HUES48 (cell line): Measurements from ENCODE around the gene OR52B6.

ENCODE experiments used
- H3K27ac ChIP-seq: one replicate; pipeline ENCODE4 v1.7.0; 2013; ENCODE audit warnings: low read depth, low read length, inconsistent platforms
- H3K27me3 ChIP-seq: 2 replicates; pipeline ENCODE4 v1.6.1; 2013; ENCODE audit warnings: mild to moderate bottlenecking, low read length; ENCODE audit not compliant: control insufficient read depth, insufficient read depth
- H3K36me3 ChIP-seq: 2 replicates; pipeline ENCODE4 v1.6.1; 2013; ENCODE audit warnings: low read length; ENCODE audit not compliant: control insufficient read depth, insufficient read depth
- H3K4me1 ChIP-seq: 2 replicates; pipeline ENCODE4 v1.6.1; 2013; ENCODE audit warnings: mild to moderate bottlenecking, low read length; ENCODE audit not compliant: control insufficient read depth, insufficient read depth
- H3K4me3 ChIP-seq: 2 replicates; pipeline ENCODE4 v1.5.1; 2013; ENCODE audit warnings: mild to moderate bottlenecking, low read depth, low read length
- H3K9ac ChIP-seq: 2 replicates; pipeline ENCODE4 v1.6.1; 2013; ENCODE audit warnings: mild to moderate bottlenecking, low read depth, low read length, moderate library complexity
- H3K9me3 ChIP-seq: 2 replicates; pipeline ENCODE4 v1.6.1; 2013; ENCODE audit warnings: low read length; ENCODE audit not compliant: control insufficient read depth, insufficient read depth

OR52B6 gene, protein sequence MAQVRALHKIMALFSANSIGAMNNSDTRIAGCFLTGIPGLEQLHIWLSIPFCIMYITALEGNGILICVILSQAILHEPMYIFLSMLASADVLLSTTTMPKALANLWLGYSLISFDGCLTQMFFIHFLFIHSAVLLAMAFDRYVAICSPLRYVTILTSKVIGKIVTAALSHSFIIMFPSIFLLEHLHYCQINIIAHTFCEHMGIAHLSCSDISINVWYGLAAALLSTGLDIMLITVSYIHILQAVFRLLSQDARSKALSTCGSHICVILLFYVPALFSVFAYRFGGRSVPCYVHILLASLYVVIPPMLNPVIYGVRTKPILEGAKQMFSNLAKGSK

DNA sequence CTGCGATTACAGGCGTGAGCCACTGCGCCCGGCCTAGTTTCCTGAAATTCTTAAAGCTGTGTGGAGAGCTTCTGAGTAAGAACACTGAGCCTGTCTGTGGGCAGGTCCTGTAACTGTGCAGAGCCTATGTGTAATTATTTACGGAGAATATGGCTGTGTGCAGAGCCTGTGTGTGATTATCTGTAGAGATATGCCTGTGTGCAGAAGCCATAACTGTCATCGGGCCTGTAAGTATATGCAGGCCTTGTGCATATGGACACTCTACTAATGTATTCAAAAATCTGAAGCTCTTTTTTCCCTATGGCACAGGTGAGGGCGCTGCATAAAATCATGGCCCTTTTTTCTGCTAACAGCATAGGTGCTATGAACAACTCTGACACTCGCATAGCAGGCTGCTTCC, at the start of gene OR52B6:
OR52B6 (plus strand) TSS at position 301 of the 400 bp plus-strand sequence; CDS start at position 301, 0 bp downstream.
- H3K9ac ChIP-seq: no peak within 1 kb of the TSS
- H3K36me3 ChIP-seq: no peaks in the 10 kb centered on the region
- H3K4me1 ChIP-seq: no peaks in the 10 kb centered on the region
- H3K27me3 ChIP-seq: no peaks in the 10 kb centered on the region
- H3K27ac ChIP-seq: no peak within 1 kb of the TSS
- H3K4me3 ChIP-seq: no peak within 1 kb of the TSS
- H3K9me3 ChIP-seq: no peaks in the 10 kb centered on the region

DNA sequence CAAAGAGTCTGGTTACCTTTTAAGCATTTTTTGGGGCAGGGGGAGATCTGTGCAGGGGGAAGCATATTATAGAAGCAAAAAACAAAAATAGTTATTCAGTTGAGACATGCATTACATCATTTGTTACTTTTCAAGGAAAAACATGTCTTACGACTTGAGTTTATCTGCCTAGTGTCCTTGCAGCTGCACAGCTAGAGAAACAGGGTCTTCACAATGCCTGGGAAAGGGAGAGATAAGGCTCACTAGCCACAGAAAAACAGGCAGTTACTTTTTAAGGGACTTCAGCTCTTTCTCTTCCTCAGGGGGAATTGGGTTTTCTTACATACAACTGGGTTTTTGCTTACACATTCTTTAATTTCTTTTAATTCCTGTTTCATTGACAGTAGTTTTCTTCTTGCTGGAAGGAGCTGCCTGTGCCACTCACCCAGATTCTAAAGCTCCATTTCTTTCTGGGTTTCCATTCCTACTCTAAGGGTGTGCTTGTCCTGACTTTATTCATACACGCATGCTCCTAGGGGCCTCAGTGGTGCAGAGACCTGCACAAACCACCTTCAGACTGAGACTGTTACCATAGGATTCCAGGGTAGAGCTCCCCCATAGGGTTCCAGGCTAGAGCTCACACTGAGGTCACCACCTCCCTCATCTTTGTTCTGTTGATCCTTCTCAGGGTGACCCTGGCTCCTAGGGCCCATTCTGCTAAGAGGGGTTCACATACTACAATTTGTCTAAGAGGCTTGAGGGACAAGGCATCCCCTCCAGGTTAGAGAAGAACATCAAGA, 49.4 kb upstream of the OR52B6 start:
- H3K9ac ChIP-seq: no peak overlapping the region
- H3K4me3 ChIP-seq: no peak overlapping the region
- peaks cover 11% of the 10 kb centered on the region for H3K27me3 ChIP-seq
- no peaks in the 10 kb centered on the region for H3K9me3 ChIP-seq
- no peak overlapping the region for H3K27ac ChIP-seq
- no peaks in the 10 kb centered on the region for H3K4me1 ChIP-seq
- H3K36me3 ChIP-seq: no peaks in the 10 kb centered on the region

DNA sequence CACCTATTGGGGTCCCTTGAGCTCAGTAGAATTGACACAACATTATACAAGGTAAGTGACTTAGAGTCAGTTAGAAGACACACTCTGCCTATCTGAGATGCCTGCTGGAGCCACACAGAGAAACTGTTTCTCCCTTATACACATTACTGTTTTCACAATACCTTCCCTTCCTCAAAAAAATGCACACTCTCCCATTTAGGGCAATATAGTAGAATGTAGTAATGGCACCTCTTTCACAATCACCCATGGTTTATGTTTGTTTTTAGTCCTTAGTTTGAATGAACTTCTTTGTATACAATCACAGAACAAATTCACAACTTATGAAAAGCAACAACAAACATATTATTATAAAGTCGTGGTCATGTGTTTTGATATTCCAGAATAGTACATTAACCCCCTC, 46.6 kb upstream of the OR52B6 start:
- H3K36me3 ChIP-seq: no peaks in the 10 kb centered on the region
- no peak overlapping the region for H3K9ac ChIP-seq
- no peak overlapping the region for H3K4me3 ChIP-seq
- H3K27me3 ChIP-seq: no peaks in the 10 kb centered on the region
- H3K9me3 ChIP-seq: no peaks in the 10 kb centered on the region
- H3K4me1 ChIP-seq: no peaks in the 10 kb centered on the region
- no peak overlapping the region for H3K27ac ChIP-seq

DNA sequence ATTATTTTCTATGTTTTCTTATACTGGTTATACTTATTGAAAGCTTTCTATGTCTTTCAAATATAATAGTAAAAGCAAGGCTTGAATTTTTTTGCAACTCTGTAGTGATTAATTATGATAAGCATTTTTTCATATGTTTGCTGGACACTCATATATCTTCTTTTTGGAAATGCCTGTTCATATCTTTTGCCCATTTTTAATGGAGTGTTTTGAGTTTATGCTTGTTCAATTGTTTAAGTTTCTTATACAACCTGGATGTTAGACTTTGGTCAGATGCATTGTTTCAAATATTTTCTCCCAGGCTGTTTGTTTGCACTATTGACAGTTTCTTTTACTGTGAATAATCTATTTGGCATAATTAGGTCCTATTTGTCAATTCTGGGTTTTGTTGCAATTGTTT, 44.2 kb upstream of the OR52B6 start:
- Histone ChIP-seq H3K4me1 (no peaks in the 10 kb centered on the region), H3K4me3 (no peak overlapping the region), H3K27me3 (no peaks in the 10 kb centered on the region), H3K27ac (no peak overlapping the region), H3K36me3 (no peaks in the 10 kb centered on the region), H3K9me3 (no peaks in the 10 kb centered on the region), H3K9ac (no peak overlapping the region)

DNA sequence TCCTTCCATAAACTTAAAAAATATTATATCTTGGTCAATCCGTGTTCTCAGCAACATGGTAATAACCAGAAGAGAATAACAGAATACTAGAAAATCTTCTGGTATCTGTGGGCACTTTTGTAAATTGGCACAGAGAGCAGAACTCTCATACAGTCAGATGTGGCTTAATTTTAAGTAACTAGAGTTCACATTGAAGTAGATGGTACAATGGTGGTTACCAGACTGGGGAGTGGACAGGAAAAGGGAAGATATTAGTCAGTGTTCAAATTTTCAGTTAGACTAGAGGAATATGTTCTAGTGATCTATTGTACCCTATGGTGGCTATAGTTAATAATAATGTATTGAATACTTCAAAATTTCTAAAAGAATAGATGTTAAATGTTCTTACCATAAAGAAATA, 39.2 kb upstream of the OR52B6 start:
- H3K9me3 ChIP-seq: no peaks in the 10 kb centered on the region
- H3K27me3 ChIP-seq: no peaks in the 10 kb centered on the region
- no peak overlapping the region for H3K9ac ChIP-seq
- no peak overlapping the region for H3K4me3 ChIP-seq
- H3K27ac ChIP-seq: no peak overlapping the region
- H3K4me1 ChIP-seq: no peaks in the 10 kb centered on the region
- no peaks in the 10 kb centered on the region for H3K36me3 ChIP-seq

DNA sequence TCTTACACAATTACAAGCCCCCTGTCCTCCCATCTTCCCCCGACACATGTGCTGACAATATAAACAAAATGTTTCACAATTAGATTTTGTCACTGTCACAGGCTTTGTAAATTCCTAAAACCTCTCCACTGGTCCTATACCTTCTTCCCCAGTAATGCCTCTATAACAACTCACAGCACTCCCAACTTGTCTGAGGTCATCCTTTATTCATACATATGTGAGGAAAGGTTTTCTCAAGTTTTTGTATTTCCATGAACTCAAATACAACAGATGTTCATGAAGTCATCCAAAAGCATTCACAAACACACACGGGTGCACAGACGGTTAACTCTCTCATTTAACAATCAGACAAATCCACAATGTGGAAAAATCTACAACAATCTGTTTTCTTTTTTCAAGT, 34.2 kb upstream of the OR52B6 start:
- H3K4me1 ChIP-seq: no peaks in the 10 kb centered on the region
- no peak overlapping the region for H3K27ac ChIP-seq
- no peaks in the 10 kb centered on the region for H3K27me3 ChIP-seq
- no peaks in the 10 kb centered on the region for H3K36me3 ChIP-seq
- H3K9ac ChIP-seq: no peak overlapping the region
- no peak overlapping the region for H3K4me3 ChIP-seq
- H3K9me3 ChIP-seq: no peaks in the 10 kb centered on the region

DNA sequence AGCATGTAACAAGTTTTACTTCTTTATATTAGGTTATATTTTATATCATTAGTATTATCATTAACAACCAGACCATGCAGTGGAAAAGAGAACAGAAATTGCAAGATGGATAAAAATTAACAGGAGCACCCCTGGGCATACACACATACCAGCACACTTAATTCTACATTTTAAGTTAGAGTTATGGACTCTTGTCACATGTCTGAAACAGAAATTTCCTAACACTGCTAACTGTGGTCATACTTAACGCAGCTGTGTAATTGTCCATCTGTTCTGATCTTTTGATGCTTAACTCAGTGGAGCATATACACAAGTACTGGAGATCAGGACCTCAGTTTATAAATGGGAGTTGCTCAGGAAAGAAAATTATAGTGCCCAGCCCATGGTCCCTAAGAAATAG, 32.7 kb upstream of the OR52B6 start:
- no peaks in the 10 kb centered on the region for H3K27me3 ChIP-seq

DNA sequence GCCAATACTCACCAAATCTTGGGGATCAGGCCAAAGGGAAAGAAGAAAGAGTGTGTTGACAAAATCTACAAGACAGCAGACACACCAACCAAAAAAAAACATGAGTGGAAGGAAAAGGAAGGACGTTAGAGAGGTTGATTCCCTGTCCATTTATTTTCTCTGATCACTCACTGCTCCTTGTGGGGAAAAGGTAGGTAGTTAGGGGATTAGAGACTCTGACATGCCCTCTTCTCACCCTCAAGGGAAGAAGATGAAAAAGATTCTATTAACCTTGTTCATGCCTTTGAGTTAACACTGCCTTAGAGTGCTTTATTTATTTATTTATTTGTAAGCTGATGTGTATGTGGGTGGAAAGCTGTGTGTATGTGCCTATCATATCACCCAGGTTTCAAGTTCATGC, 32.2 kb upstream of the OR52B6 start, which contains the start of gene OR52H1:
OR52H1 (minus strand) TSS at position 101 of the 400 bp plus-strand sequence. CDS start 3,035 bp downstream, outside the sequence.
- Histone ChIP-seq H3K36me3 (no peaks in the 10 kb centered on the region), H3K27me3 (no peaks in the 10 kb centered on the region), H3K9ac (no peak within 1 kb of the TSS), H3K4me3 (no peak within 1 kb of the TSS), H3K4me1 (no peaks in the 10 kb centered on the region), H3K9me3 (no peaks in the 10 kb centered on the region), H3K27ac (no peak within 1 kb of the TSS)

More for the DNA sequence above, 32.7 kb upstream of the OR52B6 start:
- no peaks in the 10 kb centered on the region for H3K9me3 ChIP-seq
- no peaks in the 10 kb centered on the region for H3K4me1 ChIP-seq
- no peak overlapping the region for H3K27ac ChIP-seq
- no peak overlapping the region for H3K9ac ChIP-seq
- H3K36me3 ChIP-seq: no peaks in the 10 kb centered on the region
- no peak overlapping the region for H3K4me3 ChIP-seq

DNA sequence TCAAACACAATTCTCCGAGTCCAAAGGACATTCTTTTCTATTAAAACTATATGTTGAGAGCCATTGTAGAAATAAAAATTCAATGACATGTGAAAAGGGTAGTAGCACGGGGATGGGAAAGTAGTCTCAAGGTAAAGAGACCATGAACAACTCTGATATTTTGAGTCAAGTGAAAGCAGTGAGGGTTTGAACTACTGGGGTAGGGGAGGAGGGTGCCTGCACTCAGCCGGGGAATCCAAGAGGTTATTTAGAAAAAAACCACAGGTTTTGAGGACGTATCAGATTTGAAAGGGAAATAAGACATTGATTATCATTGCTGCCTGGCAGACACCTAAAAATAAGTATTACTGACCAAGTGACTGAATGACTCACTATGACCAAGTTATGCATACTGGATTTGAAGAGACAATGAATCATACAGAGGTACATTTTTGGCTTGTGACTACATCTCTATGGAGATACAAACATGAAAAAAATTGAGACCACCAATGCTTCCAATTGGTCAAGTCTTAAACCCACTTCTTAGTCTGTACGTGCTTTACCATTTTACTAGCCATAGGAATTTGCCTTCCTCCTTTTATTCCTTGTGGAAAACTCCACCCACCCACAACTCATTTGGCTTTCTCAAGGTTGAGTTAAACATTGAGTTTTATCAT, 30.1 kb upstream of the OR52B6 start:
- H3K36me3 ChIP-seq: no peaks in the 10 kb centered on the region
- H3K4me1 ChIP-seq: no peaks in the 10 kb centered on the region
- no peak overlapping the region for H3K9ac ChIP-seq
- no peak overlapping the region for H3K4me3 ChIP-seq
- no peaks in the 10 kb centered on the region for H3K27me3 ChIP-seq
- H3K27ac ChIP-seq: no peak overlapping the region
- no peaks in the 10 kb centered on the region for H3K9me3 ChIP-seq

DNA sequence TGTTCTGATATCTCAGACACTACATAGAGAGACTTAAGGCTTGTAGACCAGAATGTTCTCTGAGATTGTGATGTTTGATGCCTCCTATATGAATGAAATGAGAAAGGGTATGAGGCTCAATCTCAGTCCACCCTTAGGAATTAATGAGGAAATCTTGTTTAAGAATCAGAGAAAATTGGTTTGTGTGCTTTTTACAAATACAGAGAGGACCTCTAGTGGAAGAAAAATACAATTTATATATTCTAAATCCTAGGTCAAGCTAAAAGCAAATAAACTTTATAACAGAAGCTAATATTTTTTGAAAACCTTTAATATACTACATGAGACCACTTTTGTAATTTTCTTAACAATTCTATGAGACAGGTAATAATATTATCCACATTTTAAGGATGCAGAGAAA, 27.3 kb upstream of the OR52B6 start:
- no peaks in the 10 kb centered on the region for H3K9me3 ChIP-seq
- H3K36me3 ChIP-seq: no peaks in the 10 kb centered on the region
- H3K27ac ChIP-seq: no peak overlapping the region
- H3K4me3 ChIP-seq: no peak overlapping the region
- peaks cover 3% of the 10 kb centered on the region; the same call in 1 of the 2 replicates for H3K4me1 ChIP-seq
- no peaks in the 10 kb centered on the region for H3K27me3 ChIP-seq
- no peak overlapping the region for H3K9ac ChIP-seq
